Measurements from ENCODE around the gene SEPTIN10. TPM values are rescaled to one million over a fixed set of nuclear protein-coding genes. Genes with fewer than 3 reads are reported as not detected.

Gene SEPTIN10
- polyA plus RNA-seq (2013, experiment 1 of 4): 98.9 TPM
- 96.5 TPM for polyA plus RNA-seq (2013, experiment 2 of 4)
- 99.7 TPM for polyA plus RNA-seq (2013, experiment 3 of 4)
- polyA plus RNA-seq (2013, experiment 4 of 4): 107 TPM

DNA sequence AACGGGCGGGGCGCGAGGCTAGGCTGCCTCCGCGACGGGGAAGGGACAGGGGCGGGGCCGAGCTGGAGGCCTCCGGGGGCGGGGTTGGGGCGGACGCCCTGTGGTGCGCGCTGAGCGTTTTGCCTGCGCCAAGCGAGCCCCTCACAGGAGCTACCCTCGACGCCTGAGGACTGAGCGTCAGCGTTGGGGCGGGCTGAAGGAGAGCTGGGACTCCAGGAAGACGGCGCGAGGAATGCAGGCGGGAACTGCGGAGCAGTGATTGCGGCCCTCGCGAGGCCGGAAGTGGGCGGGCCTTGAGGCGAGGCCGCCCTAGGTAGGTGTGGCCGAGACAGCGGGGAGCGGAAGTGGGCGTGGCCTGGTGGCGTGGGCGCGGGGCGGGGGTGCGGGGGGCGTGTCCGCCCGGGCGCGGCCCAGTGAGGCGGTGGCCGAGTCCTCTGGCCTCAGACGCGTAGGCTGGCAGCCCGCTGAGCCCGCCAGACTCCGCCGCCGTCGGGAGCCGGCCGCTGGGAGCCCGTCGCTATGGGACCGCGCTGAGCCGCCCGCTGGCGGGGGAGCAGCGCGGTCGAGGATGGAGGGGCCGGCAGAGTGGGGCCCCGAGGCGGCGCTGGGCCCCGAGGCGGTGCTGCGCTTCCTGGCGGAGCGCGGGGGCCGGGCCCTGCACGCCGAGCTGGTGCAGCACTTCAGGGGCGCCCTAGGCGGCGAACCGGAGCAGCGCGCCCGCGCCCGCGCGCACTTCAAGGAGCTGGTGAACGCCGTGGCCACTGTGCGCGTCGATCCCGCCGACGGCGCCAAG is at the start of gene SEPTIN10, which contains the start of gene SOWAHC:
Gene SEPTIN10 (minus strand): TSS at position 45 of the 793 bp plus-strand sequence. CDS start 139 bp downstream, outside the sequence.
Gene SOWAHC (plus strand): TSS at position 443 of the 793 bp plus-strand sequence. CDS start 126 bp downstream, at position 569.
- H3K27me3 ChIP-seq (ENCODE audit: control insufficient read depth, insufficient read depth, low read length, poor library complexity, severe bottlenecking): peaks cover 28% of the 10 kb centered on the region
- peak within 1 kb of the TSS; percentile 97 for H3K27ac ChIP-seq (ENCODE audit: insufficient read depth, low read depth, low read length, poor library complexity, severe bottlenecking)
- H3K4me3 ChIP-seq (ENCODE audit: insufficient read depth, low read depth, low read length): peak within 1 kb of the TSS; percentile 90
- H3K9me3 ChIP-seq (ENCODE audit: control insufficient read depth, low read length): no peaks in the 10 kb centered on the region
- no peaks in the 10 kb centered on the region for H3K36me3 ChIP-seq (ENCODE audit: control insufficient read depth, insufficient read depth, low read length)
- 0 to 1% methylated on average over 104 of the region's 104 CpGs for WGBS, 2 experiments
- H3K4me1 ChIP-seq (ENCODE audit: control insufficient read depth, insufficient read depth, low read length): peaks cover 10% of the 10 kb centered on the region

DNA sequence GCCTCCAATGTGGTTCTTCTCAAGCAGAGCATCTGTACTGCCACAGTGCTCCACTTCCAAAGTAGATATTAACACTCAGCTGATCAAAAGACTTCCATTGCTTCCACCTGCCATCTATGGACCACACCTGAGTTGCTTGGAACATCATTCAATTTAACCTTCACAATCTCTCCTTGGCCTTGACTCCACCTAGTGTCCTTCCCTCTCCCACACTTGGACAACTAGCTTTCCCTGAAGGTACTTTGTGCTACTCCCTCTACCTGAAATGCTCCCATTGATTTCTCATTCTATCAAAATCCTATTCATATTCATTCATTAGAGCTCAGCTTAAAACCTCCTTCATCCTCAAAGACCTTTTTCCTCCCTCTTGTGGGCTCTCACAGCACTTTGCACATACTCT is 49.1 kb upstream of the SEPTIN10 start:
- H3K27me3 ChIP-seq (ENCODE audit: control insufficient read depth, insufficient read depth, low read length, poor library complexity, severe bottlenecking): no peaks in the 10 kb centered on the region
- H3K4me1 ChIP-seq (ENCODE audit: control insufficient read depth, insufficient read depth, low read length): peaks cover 5% of the 10 kb centered on the region
- no peak overlapping the region for H3K4me3 ChIP-seq (ENCODE audit: insufficient read depth, low read depth, low read length)
- no peaks in the 10 kb centered on the region for H3K36me3 ChIP-seq (ENCODE audit: control insufficient read depth, insufficient read depth, low read length)
- no peaks in the 10 kb centered on the region for H3K9me3 ChIP-seq (ENCODE audit: control insufficient read depth, low read length)
- no peak overlapping the region for H3K27ac ChIP-seq (ENCODE audit: insufficient read depth, low read depth, low read length, poor library complexity, severe bottlenecking)

DNA sequence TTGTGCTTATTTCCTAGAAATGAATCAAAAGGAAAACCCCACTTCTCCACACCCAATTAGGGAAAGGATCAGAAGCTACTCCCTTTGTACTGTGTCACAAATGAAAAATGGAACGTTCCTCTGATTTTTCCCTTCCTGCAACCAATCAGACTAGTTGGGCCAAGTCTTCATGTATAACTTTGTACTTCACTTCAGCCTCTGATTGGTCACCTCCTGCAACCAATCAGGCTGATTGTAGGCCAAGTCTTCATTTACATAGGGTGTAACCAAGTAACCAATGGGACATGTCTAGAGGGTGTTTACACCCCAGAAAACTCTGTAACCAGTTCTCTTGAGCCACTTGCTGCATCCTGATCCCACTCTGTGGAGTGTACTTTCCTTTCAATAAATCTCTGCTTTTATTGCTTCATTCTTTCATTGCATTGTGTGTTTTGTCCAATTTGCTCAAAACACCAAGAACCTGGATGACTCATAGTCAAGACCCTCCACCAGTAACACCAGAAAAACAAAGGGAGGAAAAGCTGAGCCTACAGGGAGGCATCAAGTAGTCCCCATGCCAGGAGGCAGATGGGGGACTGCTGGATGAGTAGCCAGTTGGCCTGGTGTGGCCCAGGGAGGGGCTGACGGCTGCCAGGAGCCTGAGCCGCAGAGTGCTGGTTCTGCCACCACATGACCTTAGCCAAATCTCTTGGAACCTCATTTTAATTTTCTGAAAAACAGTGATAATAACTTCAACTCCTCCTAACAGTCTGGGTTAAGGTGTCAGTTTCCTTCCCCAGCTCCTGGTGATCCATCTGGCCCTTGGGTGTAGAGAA is 46.5 kb upstream of the SEPTIN10 start:
- peaks cover 5% of the 10 kb centered on the region for H3K4me1 ChIP-seq (ENCODE audit: control insufficient read depth, insufficient read depth, low read length)
- no peaks in the 10 kb centered on the region for H3K9me3 ChIP-seq (ENCODE audit: control insufficient read depth, low read length)
- H3K27ac ChIP-seq (ENCODE audit: insufficient read depth, low read depth, low read length, poor library complexity, severe bottlenecking): no peak overlapping the region
- no peaks in the 10 kb centered on the region for H3K27me3 ChIP-seq (ENCODE audit: control insufficient read depth, insufficient read depth, low read length, poor library complexity, severe bottlenecking)
- H3K4me3 ChIP-seq (ENCODE audit: insufficient read depth, low read depth, low read length): no peak overlapping the region
- WGBS, 2 experiments: 87 to 94% methylated on average over 3 of the region's 3 CpGs
- H3K36me3 ChIP-seq (ENCODE audit: control insufficient read depth, insufficient read depth, low read length): no peaks in the 10 kb centered on the region

DNA sequence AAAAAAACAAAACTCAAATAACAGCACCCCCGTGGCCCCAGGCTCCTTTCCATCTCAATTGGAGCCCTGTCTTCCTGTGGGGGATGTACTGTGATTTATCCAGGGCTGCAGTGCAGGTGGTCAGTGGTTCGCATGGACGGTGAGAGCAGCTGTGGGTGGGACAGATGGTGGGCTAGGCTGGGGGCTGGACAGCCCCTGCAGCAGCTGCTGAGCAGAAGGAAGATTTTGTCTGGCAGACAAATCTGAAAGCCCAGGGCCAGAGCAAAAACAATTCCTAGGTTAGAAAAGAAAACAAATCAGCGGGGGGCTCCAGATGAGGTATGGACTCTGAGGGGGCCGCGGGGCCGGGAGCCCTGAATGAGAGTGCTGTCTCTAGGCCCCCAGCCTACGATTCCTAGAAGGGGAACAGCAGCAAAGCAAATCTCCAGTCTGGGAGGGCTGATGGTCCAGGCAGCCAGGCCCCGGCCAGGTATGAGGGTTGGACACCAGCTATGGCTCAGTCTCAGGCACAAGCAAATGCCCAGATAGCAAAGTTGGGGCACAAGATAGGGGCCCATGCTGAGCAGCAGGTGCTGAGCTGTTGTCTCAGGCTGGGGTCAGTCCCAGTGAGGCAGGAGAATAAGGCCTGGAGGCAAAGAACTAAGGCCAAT is 45.8 kb upstream of the SEPTIN10 start:
- Histone ChIP-seq H3K27me3 (ENCODE audit: control insufficient read depth, insufficient read depth, low read length, poor library complexity, severe bottlenecking) (no peaks in the 10 kb centered on the region), H3K36me3 (ENCODE audit: control insufficient read depth, insufficient read depth, low read length) (no peaks in the 10 kb centered on the region), H3K4me3 (ENCODE audit: insufficient read depth, low read depth, low read length) (no peak overlapping the region), H3K9me3 (ENCODE audit: control insufficient read depth, low read length) (no peaks in the 10 kb centered on the region), H3K4me1 (ENCODE audit: control insufficient read depth, insufficient read depth, low read length) (peaks cover 5% of the 10 kb centered on the region), H3K27ac (ENCODE audit: insufficient read depth, low read depth, low read length, poor library complexity, severe bottlenecking) (no peak overlapping the region)
- WGBS, 2 experiments: 43 to 47% methylated on average over 9 of the region's 9 CpGs

DNA sequence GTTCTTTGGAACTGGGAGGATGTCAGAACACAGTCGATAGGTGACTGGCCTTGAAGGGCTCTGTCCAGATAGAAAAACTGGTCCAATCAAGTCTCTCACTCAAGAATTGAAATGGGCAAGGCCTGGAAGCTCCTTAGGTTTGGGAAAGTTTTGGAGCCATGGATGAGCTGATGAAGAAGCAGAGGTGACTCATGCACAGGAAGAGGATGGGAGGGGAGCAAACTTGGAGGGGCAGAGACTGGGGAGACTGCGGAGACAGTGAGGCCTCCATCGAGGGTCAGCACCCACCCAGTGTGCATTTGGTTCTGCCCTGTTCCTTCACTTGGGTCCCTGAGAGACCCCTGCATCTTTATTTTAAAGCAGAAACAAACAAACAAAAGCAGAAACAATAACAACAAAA is 41.5 kb upstream of the SEPTIN10 start:
- Histone ChIP-seq H3K4me1 (ENCODE audit: control insufficient read depth, insufficient read depth, low read length) (peaks cover 5% of the 10 kb centered on the region), H3K9me3 (ENCODE audit: control insufficient read depth, low read length) (no peaks in the 10 kb centered on the region), H3K4me3 (ENCODE audit: insufficient read depth, low read depth, low read length) (no peak overlapping the region), H3K27ac (ENCODE audit: insufficient read depth, low read depth, low read length, poor library complexity, severe bottlenecking) (no peak overlapping the region), H3K27me3 (ENCODE audit: control insufficient read depth, insufficient read depth, low read length, poor library complexity, severe bottlenecking) (no peaks in the 10 kb centered on the region), H3K36me3 (ENCODE audit: control insufficient read depth, insufficient read depth, low read length) (no peaks in the 10 kb centered on the region)
- 91 to 94% methylated on average over 3 of the region's 3 CpGs for WGBS, 2 experiments

DNA sequence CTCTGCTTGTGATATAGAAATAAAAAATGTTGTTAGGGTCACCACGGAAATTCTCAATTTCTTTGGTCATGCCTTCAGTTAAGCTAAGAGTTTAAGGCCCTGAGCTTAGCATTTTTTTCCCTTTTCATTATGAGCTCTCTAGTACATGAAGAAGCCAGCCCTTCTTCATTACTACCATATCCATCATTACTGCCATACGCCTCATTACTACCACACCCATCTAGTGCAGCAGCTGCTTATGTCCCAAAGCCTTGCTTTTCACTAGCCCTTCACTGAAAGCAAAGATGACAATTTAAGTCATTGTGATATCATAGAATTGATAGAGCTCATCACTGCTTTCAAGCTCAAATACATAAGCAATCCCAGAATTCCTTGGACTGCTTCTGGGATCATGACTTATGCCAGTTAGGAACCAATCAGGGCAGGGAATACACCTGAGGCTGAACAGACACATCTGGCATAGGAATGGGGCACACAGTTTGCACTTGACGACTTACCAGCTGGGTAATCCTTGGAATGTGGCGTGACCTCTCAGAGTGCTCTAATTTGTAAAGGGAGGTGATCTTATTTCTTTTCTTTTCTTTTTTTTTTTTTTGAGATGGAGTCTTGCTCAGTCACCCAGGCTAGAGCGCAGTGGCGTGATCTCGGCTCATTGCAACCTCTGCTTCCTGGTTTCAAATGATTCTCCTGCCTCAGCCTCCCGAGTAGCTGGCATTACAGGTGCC is 40.7 kb upstream of the SEPTIN10 start:
- Histone ChIP-seq H3K4me1 (ENCODE audit: control insufficient read depth, insufficient read depth, low read length) (no peaks in the 10 kb centered on the region), H3K4me3 (ENCODE audit: insufficient read depth, low read depth, low read length) (no peak overlapping the region), H3K36me3 (ENCODE audit: control insufficient read depth, insufficient read depth, low read length) (no peaks in the 10 kb centered on the region), H3K27me3 (ENCODE audit: control insufficient read depth, insufficient read depth, low read length, poor library complexity, severe bottlenecking) (no peaks in the 10 kb centered on the region), H3K9me3 (ENCODE audit: control insufficient read depth, low read length) (no peaks in the 10 kb centered on the region), H3K27ac (ENCODE audit: insufficient read depth, low read depth, low read length, poor library complexity, severe bottlenecking) (no peak overlapping the region)
- WGBS, 2 experiments: 91 to 92% methylated on average over 8 of the region's 8 CpGs

DNA sequence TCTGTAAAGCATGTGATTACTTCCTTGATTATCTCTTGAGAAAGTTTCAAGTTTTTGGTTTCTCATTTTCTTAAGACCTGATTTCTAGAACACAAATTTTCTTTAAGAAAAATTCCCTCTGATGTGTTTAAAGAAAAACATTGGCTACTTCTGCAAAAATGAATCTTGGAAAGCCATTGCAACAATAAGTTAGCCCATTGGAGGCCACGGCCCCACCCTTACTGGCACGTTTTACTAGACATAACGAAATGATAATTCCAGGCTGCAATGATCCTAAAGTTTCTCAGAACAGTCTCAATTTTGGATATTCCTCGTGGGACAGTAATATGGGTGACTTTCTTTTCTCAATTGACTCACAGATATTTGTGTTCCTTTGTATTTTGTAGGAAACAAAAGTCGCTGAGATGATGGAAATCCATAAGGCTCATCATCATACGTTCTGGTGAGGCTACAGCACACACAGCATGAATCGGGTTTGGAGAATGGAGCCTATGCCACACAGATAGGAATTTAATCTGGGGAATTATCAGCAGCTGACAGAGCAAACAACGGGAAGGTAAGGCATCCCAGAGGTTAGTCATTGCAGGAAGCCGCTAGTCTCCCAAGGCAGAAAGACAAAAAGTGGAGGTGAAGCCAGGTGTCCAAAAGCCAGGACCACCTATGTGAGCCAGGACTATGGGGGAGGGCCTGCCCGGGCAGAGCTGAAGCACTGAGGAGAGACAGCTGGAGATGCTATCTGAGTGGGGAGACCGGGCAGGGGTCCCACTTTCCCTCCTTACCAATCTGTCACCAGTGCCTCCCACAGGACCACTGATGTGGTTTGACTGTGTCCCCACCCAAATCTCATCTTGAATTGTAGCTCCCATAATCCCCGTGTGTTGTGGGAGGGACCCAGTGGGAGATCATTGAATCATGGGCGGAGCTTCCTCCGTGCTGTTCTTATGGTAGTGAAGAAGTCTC is 36.2 kb upstream of the SEPTIN10 start:
- H3K9me3 ChIP-seq (ENCODE audit: control insufficient read depth, low read length): no peaks in the 10 kb centered on the region
- H3K27me3 ChIP-seq (ENCODE audit: control insufficient read depth, insufficient read depth, low read length, poor library complexity, severe bottlenecking): no peaks in the 10 kb centered on the region
- no peak overlapping the region for H3K4me3 ChIP-seq (ENCODE audit: insufficient read depth, low read depth, low read length)
- 89 to 91% methylated on average over 14 of the region's 14 CpGs for WGBS, 2 experiments
- H3K4me1 ChIP-seq (ENCODE audit: control insufficient read depth, insufficient read depth, low read length): peaks cover 12% of the 10 kb centered on the region
- H3K36me3 ChIP-seq (ENCODE audit: control insufficient read depth, insufficient read depth, low read length): no peaks in the 10 kb centered on the region
- H3K27ac ChIP-seq (ENCODE audit: insufficient read depth, low read depth, low read length, poor library complexity, severe bottlenecking): no peak overlapping the region

DNA sequence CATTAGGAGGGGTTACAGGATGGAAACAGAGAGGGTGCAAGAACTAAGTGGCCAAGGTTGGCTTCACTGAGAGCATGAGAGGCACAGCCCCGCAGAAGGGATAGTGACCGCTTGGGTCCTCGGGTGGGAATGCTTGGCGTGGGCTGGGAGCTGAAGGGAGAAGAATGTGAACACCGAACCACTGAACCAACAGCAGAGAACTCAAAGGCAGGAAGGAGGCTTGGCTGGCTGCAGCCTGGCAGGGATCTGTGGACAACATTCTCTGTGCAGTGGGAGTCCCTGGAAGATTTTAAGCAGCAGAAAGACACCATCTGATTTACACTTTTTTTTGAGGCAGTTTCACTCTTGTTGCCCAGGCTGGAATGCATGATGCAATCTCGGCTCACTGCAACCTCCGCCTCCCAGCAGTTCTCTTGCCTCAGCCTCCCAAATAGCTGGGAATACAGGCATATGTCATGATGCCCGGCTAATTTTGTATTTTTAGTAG is 34.3 kb upstream of the SEPTIN10 start:
- H3K4me1 ChIP-seq (ENCODE audit: control insufficient read depth, insufficient read depth, low read length): peaks cover 15% of the 10 kb centered on the region
- H3K4me3 ChIP-seq (ENCODE audit: insufficient read depth, low read depth, low read length): no peak overlapping the region
- WGBS, 2 experiments: 91 to 94% methylated on average over 8 of the region's 8 CpGs
- no peaks in the 10 kb centered on the region for H3K9me3 ChIP-seq (ENCODE audit: control insufficient read depth, low read length)
- no peak overlapping the region for H3K27ac ChIP-seq (ENCODE audit: insufficient read depth, low read depth, low read length, poor library complexity, severe bottlenecking)
- no peaks in the 10 kb centered on the region for H3K27me3 ChIP-seq (ENCODE audit: control insufficient read depth, insufficient read depth, low read length, poor library complexity, severe bottlenecking)
- no peaks in the 10 kb centered on the region for H3K36me3 ChIP-seq (ENCODE audit: control insufficient read depth, insufficient read depth, low read length)

DNA sequence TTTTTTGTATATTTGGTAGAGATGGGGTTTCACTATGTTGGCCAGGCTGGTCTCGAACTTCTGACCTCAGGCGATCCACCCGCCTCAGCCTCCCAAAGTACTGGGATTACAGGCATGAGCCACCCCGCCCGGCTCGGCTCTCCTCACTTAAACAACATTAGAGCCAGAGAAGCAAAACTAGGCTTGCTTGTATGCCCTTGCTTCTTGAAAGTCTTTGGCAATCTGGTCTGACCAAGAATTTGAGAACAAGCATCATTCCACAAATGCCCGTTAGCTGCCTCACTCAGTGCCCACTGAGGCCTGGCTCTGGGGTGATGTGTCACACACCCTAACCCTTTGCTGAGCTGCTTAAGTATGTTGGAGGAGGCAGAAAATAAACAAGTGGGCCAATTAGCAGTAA is 33.9 kb upstream of the SEPTIN10 start:
- 91 to 92% methylated on average over 7 of the region's 7 CpGs for WGBS, 2 experiments
- H3K27ac ChIP-seq (ENCODE audit: insufficient read depth, low read depth, low read length, poor library complexity, severe bottlenecking): no peak overlapping the region
- no peaks in the 10 kb centered on the region for H3K36me3 ChIP-seq (ENCODE audit: control insufficient read depth, insufficient read depth, low read length)
- peaks cover 15% of the 10 kb centered on the region for H3K4me1 ChIP-seq (ENCODE audit: control insufficient read depth, insufficient read depth, low read length)
- H3K4me3 ChIP-seq (ENCODE audit: insufficient read depth, low read depth, low read length): no peak overlapping the region
- H3K9me3 ChIP-seq (ENCODE audit: control insufficient read depth, low read length): no peaks in the 10 kb centered on the region
- H3K27me3 ChIP-seq (ENCODE audit: control insufficient read depth, insufficient read depth, low read length, poor library complexity, severe bottlenecking): no peaks in the 10 kb centered on the region
